H1 (cell line): ENCODE measurements around the gene PDZK1IP1. TPM values are rescaled to one million over a fixed set of nuclear protein-coding genes. Genes with fewer than 3 reads are reported as not detected.

Experiments
- CTCF ChIA-PET: fragments of 300-600 bp; sonication (Branson Sonifier 250); formaldehyde crosslinking; loops from one replicate; lab custom pipeline; 2021; ENCODE audit not compliant: partially characterized antibody; lab: Charles Lee
- POLR2A ChIA-PET: fragments of 300-600 bp; sonication (Branson Sonifier 250); formaldehyde crosslinking; loops from one replicate; lab custom pipeline; 2021; ENCODE audit warnings: inconsistent platforms; ENCODE audit not compliant: partially characterized antibody; lab: Charles Lee
- DNase-seq, 2 experiments: peaks; one replicate each; pipeline versions ENCODE4 v3.0.0 to v3.0.0-alpha.2; 2010 to 2022; ENCODE audit warnings: low spot score in 2 of 2, low read depth in 1 of 2, mixed read lengths in 1 of 2
- FAIRE-seq: peaks from 2 replicates; lab custom pipeline; 2011; peaks lifted over from hg19 to GRCh38; lab: Jason Lieb, UNC
- H2AFZ ChIP-seq: 2 replicates; pipeline ENCODE4 v1.8.1; 2012; ENCODE audit warnings: low read length, inconsistent platforms
- H2AK5ac ChIP-seq: 2 replicates; pipeline ENCODE4 v1.6.1; 2013; ENCODE audit warnings: low read depth, low read length
- H2BK120ac ChIP-seq: replicated peaks from 2 replicates; pipeline ENCODE3; 2013; ENCODE audit warnings: low read depth, low read length, inconsistent platforms
- H2BK12ac ChIP-seq: 2 replicates; pipeline ENCODE4 v1.6.1; 2013; ENCODE audit warnings: low read depth, low read length
- H2BK15ac ChIP-seq: 2 replicates; pipeline ENCODE4 v1.6.1; 2013; ENCODE audit warnings: low read length
- H2BK20ac ChIP-seq: 2 replicates; pipeline ENCODE4 v1.6.1; 2013; ENCODE audit warnings: low read length
- H2BK5ac ChIP-seq: 2 replicates; pipeline ENCODE4 v1.6.1; 2013; ENCODE audit warnings: low read depth, low read length
- H3K14ac ChIP-seq: 2 replicates; pipeline ENCODE4 v1.6.1; 2013; ENCODE audit warnings: inconsistent platforms; ENCODE audit not compliant: insufficient read length
- H3K18ac ChIP-seq: 2 replicates; pipeline ENCODE4 v1.6.1; 2013; ENCODE audit warnings: low read length; ENCODE audit errors: extremely low read depth
- H3K23ac ChIP-seq: 2 replicates; pipeline ENCODE4 v1.6.1; 2013; ENCODE audit warnings: inconsistent platforms; ENCODE audit not compliant: insufficient read length
- H3K23me2 ChIP-seq: 2 replicates; pipeline ENCODE4 v1.6.1; 2013; ENCODE audit warnings: low read depth, low read length
- H3K27ac ChIP-seq: 2 replicates; pipeline ENCODE4 v1.6.1; 2011; ENCODE audit warnings: low read depth, low read length, inconsistent platforms
- H3K27me3 ChIP-seq, 4 experiments: replicated peaks in 1 of 4; 1 replicate in 1 of 4; 2 replicates in 3 of 4; pipeline versions ENCODE4 v1.6.1 to v1.8.1; 2011 to 2013; ENCODE audit warnings: low read length in 3 of 4, mild to moderate bottlenecking in 3 of 4, inconsistent platforms in 2 of 4, mixed read lengths in 2 of 4, moderate library complexity in 1 of 4; ENCODE audit not compliant: control insufficient read depth in 3 of 4, insufficient read depth in 3 of 4; ENCODE audit errors: extremely low read depth in 1 of 4
- H3K36me3 ChIP-seq, 4 experiments: 2 replicates each; pipeline versions ENCODE4 v1.6.1 to v1.8.1; 2011 to 2013; ENCODE audit warnings: mild to moderate bottlenecking in 4 of 4, low read length in 3 of 4, moderate library complexity in 2 of 4, control low read depth in 1 of 4, inconsistent platforms in 1 of 4; ENCODE audit not compliant: insufficient read depth in 4 of 4, control insufficient read depth in 2 of 4
- H3K4ac ChIP-seq: replicated peaks from 2 replicates; pipeline ENCODE3; 2013; ENCODE audit warnings: low read length, low read depth, mixed read lengths, inconsistent platforms; ENCODE audit not compliant: insufficient read length
- H3K4me1 ChIP-seq, 4 experiments: replicated peaks in 1 of 4; 1 replicate in 1 of 4; 2 replicates in 3 of 4; pipeline versions ENCODE4 v1.6.1 to v1.8.1; 2011 to 2013; ENCODE audit warnings: low read length in 3 of 4, inconsistent platforms in 2 of 4, mixed read lengths in 1 of 4; ENCODE audit not compliant: insufficient read depth in 4 of 4, control insufficient read depth in 3 of 4
- H3K4me2 ChIP-seq, 2 experiments: 2 replicates each; pipeline versions ENCODE4 v1.6.1 to v1.8.1; 2011 to 2013; ENCODE audit warnings: low read depth in 2 of 2, low read length in 2 of 2, control low read depth in 1 of 2, inconsistent platforms in 1 of 2, mild to moderate bottlenecking in 1 of 2; ENCODE audit not compliant: insufficient read depth in 1 of 2
- H3K4me3 ChIP-seq, 4 experiments: fragments of 200-600, 300-600 bp in 1 of 4; sonication (generic), shearing (Covaris generic), sonication (Bioruptor Twin) in 1 of 4; 2 replicates each; pipeline versions ENCODE4 v1.5.1 to v1.8.1; 2011 to 2016; ENCODE audit warnings: low read length in 4 of 4, low read depth in 3 of 4, control low read depth in 2 of 4, inconsistent platforms in 2 of 4, mild to moderate bottlenecking in 2 of 4, mixed read lengths in 1 of 4, moderate library complexity in 1 of 4; ENCODE audit not compliant: insufficient read depth in 2 of 4; ENCODE audit errors: extremely low read depth in 1 of 4
- H3K56ac ChIP-seq: replicated peaks from 2 replicates; pipeline ENCODE3; 2013; ENCODE audit warnings: low read depth, mild to moderate bottlenecking, mixed read lengths, low read length, inconsistent platforms; ENCODE audit not compliant: insufficient read length
- H3K79me1 ChIP-seq: 2 replicates; pipeline ENCODE4 v1.6.1; 2013; ENCODE audit warnings: low read depth, low read length, control low read depth
- H3K79me2 ChIP-seq, 2 experiments: 2 replicates each; pipeline versions ENCODE4 v1.6.1 to v1.8.1; 2012 to 2013; ENCODE audit warnings: low read length in 2 of 2, mild to moderate bottlenecking in 2 of 2, inconsistent platforms in 1 of 2; ENCODE audit not compliant: insufficient read depth in 2 of 2, control insufficient read depth in 1 of 2
- H3K9ac ChIP-seq, 4 experiments: replicated peaks in 1 of 4; 1 replicate in 1 of 4; 2 replicates in 3 of 4; pipeline versions ENCODE4 v1.6.1 to v1.8.1; 2011 to 2013; ENCODE audit warnings: low read depth in 3 of 4, low read length in 3 of 4, control low read depth in 2 of 4, mild to moderate bottlenecking in 2 of 4, moderate library complexity in 2 of 4, inconsistent platforms in 1 of 4; ENCODE audit errors: extremely low read depth in 1 of 4
- H3K9me3 ChIP-seq, 2 experiments: 2 replicates each; pipeline versions ENCODE4 v1.6.1 to v1.8.1; 2012 to 2013; ENCODE audit warnings: mild to moderate bottlenecking in 2 of 2, moderate library complexity in 2 of 2, control low read depth in 1 of 2, inconsistent platforms in 1 of 2, low read depth in 1 of 2, low read length in 1 of 2, mixed read lengths in 1 of 2; ENCODE audit not compliant: insufficient read depth in 2 of 2
- H4K20me1 ChIP-seq, 2 experiments: replicated peaks in 1 of 2; 2 replicates each; pipeline versions ENCODE3 to v1.8.1; 2011 to 2013; ENCODE audit warnings: inconsistent platforms in 2 of 2, low read length in 2 of 2, mild to moderate bottlenecking in 1 of 2; ENCODE audit not compliant: insufficient read depth in 2 of 2, control insufficient read depth in 1 of 2
- H4K5ac ChIP-seq: 2 replicates; pipeline ENCODE4 v1.6.1; 2013; ENCODE audit warnings: low read length, low read depth, mixed read lengths, inconsistent platforms; ENCODE audit not compliant: insufficient read length
- H4K8ac ChIP-seq: 2 replicates; pipeline ENCODE4 v1.8.0; 2013; ENCODE audit warnings: mild to moderate bottlenecking, moderate library complexity, low read length, inconsistent platforms; ENCODE audit not compliant: insufficient read depth; ENCODE audit errors: extremely low read depth
- H4K91ac ChIP-seq: replicated peaks from 2 replicates; pipeline ENCODE3; 2013; ENCODE audit warnings: low read length, mixed read lengths, inconsistent platforms; ENCODE audit not compliant: insufficient read length
- CBX5 ChIP-seq: fragments of 300-800, 300-1000 bp; sonication (generic); IDR thresholded peaks from 2 replicates; pipeline ENCODE4 v1.7.1; 2016; ENCODE audit warnings: antibody characterized with exemption, low read length, low read depth
- CEBPB ChIP-seq: IDR thresholded peaks from 2 replicates; pipeline ENCODE4 v1.6.1; 2012; ENCODE audit warnings: low read depth, low read length
- TAF1 ChIP-seq: IDR thresholded peaks from 2 replicates; pipeline ENCODE4 v1.6.1; 2011; ENCODE audit warnings: mild to moderate bottlenecking, low read depth, low read length
- WGBS, 2 experiments: shearing (Covaris generic) in 1 of 2; methylation state at CpG; one replicate each; pipeline versions ENCODE4 v1.1.6 to v1.1.7; 2013 to 2015; ENCODE audit warnings: low lambda C conversion rate in 2 of 2, mixed read lengths in 2 of 2, inconsistent platforms in 1 of 2, low coverage in 1 of 2, missing lambda C conversion rate in 1 of 2; ENCODE audit not compliant: insufficient replicate concordance in 2 of 2, insufficient coverage in 1 of 2, insufficient read length in 1 of 2; ENCODE audit errors: extremely low coverage in 1 of 2, missing lambda C conversion rate in 1 of 2; 5-methylcytosine and 5-hydroxymethylcytosine counted together
- polyA plus RNA-seq, 7 experiments: library from polyadenylated mRNA; depleted of rRNA in 3 of 7; stranded (reverse) in 5 of 7; unstranded in 2 of 7; fragments of >200 nt in 5 of 7; fragments of 200-250 nt in 2 of 7; gene quantifications; 1 replicate in 5 of 7; 2 replicates in 1 of 7; 4 replicates in 1 of 7; pipeline versions ENCODE4 v1.2.1 to v1.2.3, GENCODE V29; 2011 to 2013; ENCODE audit warnings: missing spikeins in 2 of 7, mixed read lengths in 2 of 7
- total RNA-seq: library from RNA; stranded (reverse); fragmentation: NEBNext Ultra II Directional; extraction: Animal tissue kit (Norgen Biotek cat#: 25700); gene quantifications from 2 replicates; pipeline ENCODE4 v1.2.1, GENCODE V29; 2021

Gene PDZK1IP1
- total and polyA plus RNA-seq, 2 of the 8 experiments (the other 6 are each of a cell fraction or from before 2014, with no cell fraction given): 0.17 TPM; not detected in 1

- CTCF ChIA-PET: interaction anchor here (0.6 to 4.2 kb wide), 3 partner anchors 26 to 31 kb away, joined by 3 to 25 read pairs (median 4); no protein-coding TSS in a partner anchor
These were observed 33.5 kb upstream of the PDZK1IP1 start for GRCh38 chr1:47223174-47223920.

More at GRCh38 chr1:47223174-47223920, 33.5 kb upstream of the PDZK1IP1 start:
- Histone ChIP-seq H3K23ac (no peak overlapping the region), H3K27ac (no peak overlapping the region), H3K23me2 (peaks cover 5% of the 10 kb centered on the region; the same call in 1 of the 2 replicates), H3K9ac (no peak overlapping the region), H2BK5ac (no peak overlapping the region), H3K56ac (no peak overlapping the region), H2BK20ac (no peak overlapping the region), H3K4me3 (peak overlapping the region in 2 of 4 experiments; percentile 5; a peak in 1 of 8 replicates), H2BK12ac (no peak overlapping the region), H2BK120ac (no peak overlapping the region), H4K8ac (no peak overlapping the region), H3K9me3 (no peaks in the 10 kb centered on the region), H3K27me3 (peaks cover 72 to 97% (median 84%) of the 10 kb centered on the region in 4 experiments), H3K4me1 (peaks cover 3 to 20% (median 19%) of the 10 kb centered on the region in 4 experiments), H4K5ac (no peak overlapping the region), H2AFZ (no peak overlapping the region), H4K91ac (no peak overlapping the region), H3K4ac (no peak overlapping the region), H3K79me2 (no peaks in the 10 kb centered on the region), H3K79me1 (no peaks in the 10 kb centered on the region), H2BK15ac (no peak overlapping the region), H3K4me2 (peak overlapping the region; percentile 67 to 71), H4K20me1 (peaks cover 5 to 13% of the 10 kb centered on the region in 2 experiments), H3K14ac (no peak overlapping the region), H3K36me3 (no peaks in the 10 kb centered on the region; a peak in 1 of 8 replicates), H2AK5ac (no peak overlapping the region), H3K18ac (no peak overlapping the region)
- DNase-seq: no peak
- POLR2A ChIA-PET: interaction anchor here (0.6 kb wide), 1 partner anchor 42 kb away, joined by 3 read pairs; no protein-coding TSS in a partner anchor
- FAIRE-seq: no peak
- no peak for TF ChIP-seq TAF1
- no peak for TF ChIP-seq CEBPB
- TF ChIP-seq CBX5: no peak
- WGBS, 2 experiments: 43% methylated on average over 10 of the region's 10 CpGs; no CpG with 5 or more reads in 1 of the 2 experiments
